NCI-H524 treated with DMSO at 0.1 percent for 48 hours (cell line): Measurements from ENCODE around the gene BACE2.
"Not testable (repeated sequence)": the region's sequence is repeated elsewhere in the genome, so short reads cannot be mapped to it uniquely, and the experiment has no call there.

ENCODE experiments used
- DNase-seq: peaks from one replicate; lab custom pipeline; 2025; lab: John Stamatoyannopoulos, UW

BACE2 gene

DNA sequence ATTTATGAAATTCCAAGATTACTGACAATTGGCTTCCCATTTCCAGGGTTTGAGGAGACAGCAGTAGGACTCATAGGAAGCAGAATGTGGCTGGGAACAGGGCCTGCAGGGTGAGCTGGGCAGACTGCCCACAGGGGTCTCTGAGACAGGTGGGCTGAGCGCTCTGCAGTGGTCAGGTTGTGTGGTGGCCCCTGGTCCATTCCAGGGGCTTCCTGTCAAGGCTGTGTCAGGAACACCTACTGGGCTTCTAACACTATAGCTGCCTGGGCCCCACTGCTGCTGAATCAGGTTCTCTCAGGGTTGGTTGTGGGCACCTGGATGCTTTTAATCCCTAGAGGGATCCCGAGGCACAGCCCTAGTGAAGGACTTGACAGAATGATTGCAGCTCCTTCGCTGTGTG is 72.1 kb downstream of the BACE2 start:
- DNase-seq, result no peak

DNA sequence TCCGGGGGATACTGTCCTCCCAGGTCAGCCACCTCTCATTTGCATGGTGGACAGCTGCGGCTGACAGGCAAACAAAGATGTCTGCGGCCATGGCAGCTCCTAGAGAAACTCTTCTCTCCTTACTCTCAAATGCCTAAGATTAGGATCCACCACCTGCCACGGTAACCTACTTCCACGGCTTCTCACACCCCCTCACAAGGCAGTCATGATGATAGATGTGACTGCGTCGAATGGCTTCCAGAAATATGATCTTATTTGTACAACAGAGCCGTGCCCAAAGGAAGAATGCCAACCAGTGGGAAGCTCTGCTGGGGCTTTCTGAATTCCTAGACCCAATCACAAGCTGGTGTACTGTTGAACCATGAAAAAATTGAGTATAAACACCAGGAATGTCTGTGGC is 73.4 kb downstream of the BACE2 start:
- no peak for DNase-seq

DNA sequence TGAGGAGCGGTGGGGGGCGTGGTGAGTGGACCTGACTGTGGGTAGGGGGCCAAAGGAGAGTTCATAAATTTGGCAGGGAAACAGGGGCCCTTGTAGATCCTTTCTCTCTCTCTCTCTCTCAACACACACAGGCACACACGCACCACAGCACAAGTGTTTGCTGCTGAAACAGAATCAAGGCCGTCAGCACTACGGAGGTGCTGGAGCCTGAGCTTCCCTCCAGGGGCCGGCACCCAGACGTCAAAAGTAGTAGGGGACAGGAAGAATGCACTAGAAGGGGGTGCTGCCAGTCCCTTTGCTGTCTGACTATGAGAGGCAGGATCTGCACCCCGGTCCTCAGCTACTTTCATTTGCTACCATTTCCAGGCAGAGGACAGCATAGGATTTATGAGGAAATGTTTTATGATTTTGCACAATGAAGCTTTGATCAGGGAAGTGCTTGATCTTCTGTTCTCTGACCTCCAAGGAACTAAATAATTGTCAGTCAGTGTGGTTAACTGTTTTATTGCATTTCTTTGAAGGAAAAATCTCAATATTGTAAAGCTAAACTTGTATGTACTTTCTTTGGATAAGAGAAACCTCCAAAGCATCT is 74.4 kb downstream of the BACE2 start:
- no peak for DNase-seq

- DNase-seq, result no peak
Measured at GRCh38 chr21:41243107-41243506, 75.1 kb downstream of the BACE2 start.

GRCh38 chr21:41244266-41244880 is 76.4 kb downstream of the BACE2 start:
- DNase-seq, result not testable (repeated sequence)

DNA sequence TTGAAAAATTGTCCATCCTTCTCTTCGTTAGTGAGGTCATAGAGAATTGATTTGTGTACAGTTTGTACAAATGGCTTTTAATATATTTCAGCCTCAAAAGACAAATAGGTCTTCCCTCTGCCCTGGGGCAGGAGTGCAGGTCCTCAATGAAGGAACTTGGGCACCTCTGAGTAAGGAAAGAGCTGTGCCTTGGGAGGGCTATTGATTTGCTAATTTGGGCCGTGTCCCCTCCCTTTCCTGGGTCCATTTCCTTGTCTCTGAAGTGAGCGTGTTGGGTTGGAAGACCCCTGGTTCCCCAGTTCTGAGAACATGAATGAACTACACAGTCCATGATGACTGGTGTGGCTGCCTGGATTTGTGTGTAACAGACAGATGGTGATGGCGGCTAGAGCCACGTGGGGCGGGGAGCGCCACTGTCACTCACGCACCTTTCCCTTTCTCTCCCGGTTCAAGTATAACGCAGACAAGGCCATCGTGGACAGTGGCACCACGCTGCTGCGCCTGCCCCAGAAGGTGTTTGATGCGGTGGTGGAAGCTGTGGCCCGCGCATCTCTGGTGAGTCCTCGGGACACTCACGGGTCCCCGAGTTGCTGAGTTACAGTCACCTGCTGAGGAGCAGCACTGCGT is 77.7 kb downstream of the BACE2 start:
- DNase-seq, result no peak

DNA sequence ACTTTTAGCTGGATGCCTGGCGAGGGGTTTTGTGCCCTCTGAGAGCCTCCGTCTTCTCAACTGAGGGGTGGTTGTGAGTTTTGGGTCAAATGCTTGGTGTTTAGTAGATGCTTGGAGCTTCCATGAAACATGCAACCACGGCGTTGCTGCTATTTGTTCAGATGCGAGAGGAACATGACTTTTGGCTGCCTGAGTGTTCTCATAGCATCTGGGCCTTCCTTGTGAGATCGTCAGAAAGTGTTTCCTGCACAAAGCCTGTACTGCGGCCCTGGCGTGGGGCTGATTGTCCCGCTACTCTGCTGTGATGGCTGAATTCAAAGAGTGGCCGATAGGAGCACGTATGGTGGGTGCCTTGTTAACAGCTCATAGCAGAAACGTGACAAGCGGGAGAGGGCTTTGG is 78.8 kb downstream of the BACE2 start:
- no peak for DNase-seq

GRCh38 chr21:41247561-41248545 is 79.9 kb downstream of the BACE2 start:
- DNase-seq, result no peak

- no peak for DNase-seq
Measured at GRCh38 chr21:41249476-41249875, 81.5 kb downstream of the BACE2 start.

DNA sequence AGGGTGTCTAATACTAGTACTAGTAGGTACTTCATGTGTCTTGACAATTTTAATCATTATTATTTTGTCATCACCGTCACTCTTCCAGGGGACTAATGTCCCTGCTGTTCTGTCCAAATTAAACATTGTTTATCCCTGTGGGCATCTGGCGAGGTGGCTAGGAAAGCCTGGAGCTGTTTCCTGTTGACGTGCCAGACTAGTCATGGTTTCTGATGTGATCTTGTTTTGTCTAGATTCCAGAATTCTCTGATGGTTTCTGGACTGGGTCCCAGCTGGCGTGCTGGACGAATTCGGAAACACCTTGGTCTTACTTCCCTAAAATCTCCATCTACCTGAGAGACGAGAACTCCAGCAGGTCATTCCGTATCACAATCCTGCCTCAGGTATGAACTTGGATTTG is 82.6 kb downstream of the BACE2 start:
- no peak for DNase-seq

GRCh38 chr21:41251961-41252642 is 84.1 kb downstream of the BACE2 start:
- no peak for DNase-seq

- peak; percentile 3 for DNase-seq
Measured at GRCh38 chr21:41254090-41254700, 86.2 kb downstream of the BACE2 start.

- no peak for DNase-seq
Measured at GRCh38 chr21:41255190-41255589, 87.2 kb downstream of the BACE2 start.

- not testable (repeated sequence) for DNase-seq
Measured at GRCh38 chr21:41256231-41256630, 88.3 kb downstream of the BACE2 start.

GRCh38 chr21:41256771-41257702 is 89.1 kb downstream of the BACE2 start:
- DNase-seq, result no peak

- no peak for DNase-seq
Measured at GRCh38 chr21:41258617-41259016, 90.7 kb downstream of the BACE2 start.

GRCh38 chr21:41260428-41260827 is 92.5 kb downstream of the BACE2 start:
- no peak for DNase-seq

DNA sequence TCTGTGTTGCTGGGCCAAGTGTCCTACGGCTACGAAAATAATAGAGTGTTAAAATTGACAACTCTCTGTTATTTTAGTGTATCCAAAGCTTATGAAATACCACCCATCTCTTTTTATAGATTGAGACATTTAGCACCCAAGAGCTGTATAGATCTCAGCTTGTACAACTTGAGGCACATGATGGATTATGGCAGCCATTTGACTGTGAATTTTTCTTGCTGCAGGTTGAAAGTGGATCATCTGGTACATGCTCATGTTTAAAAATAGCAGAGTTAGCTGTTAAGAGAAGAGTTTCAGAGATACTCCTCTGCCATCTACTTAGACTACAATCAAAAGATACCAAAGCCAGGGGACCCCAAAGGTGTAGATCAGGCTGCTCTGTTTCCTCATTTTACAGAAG is 99.4 kb downstream of the BACE2 start:
- DNase-seq, result no peak

DNA sequence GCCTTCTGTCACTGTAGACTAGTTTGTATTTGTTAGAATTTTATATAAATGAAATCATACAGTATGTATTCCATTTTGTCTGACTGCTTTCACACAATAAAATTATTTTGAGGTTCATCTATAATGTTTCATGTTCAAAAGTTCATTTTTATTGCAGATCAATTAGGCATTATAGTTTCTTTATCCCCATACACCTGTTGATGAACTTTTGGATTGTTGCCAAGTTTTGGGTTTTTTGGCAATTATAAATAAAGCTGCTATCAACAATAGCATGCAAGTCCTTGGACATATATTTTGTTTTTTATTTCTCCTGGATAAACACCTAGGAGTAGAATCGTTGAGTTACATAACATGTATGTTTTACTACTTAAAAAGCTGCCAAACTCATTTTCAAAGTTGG is 101.6 kb downstream of the BACE2 start:
- DNase-seq, result no peak

GRCh38 chr21:41277196-41277595 is 109.2 kb downstream of the BACE2 start:
- no peak for DNase-seq
